HEK293 (cell line): Measurements from ENCODE around the gene NR0B2.

Source experiments
- KLF1 ChIP-seq: fragments of 450-650 bp; formaldehyde crosslinking; IDR thresholded peaks from 2 replicates; pipeline ENCODE4 v1.5.1; 2016; ENCODE audit warnings: missing biosample characterization, missing genetic modification characterization
- KLF7 ChIP-seq: fragments of 450-650 bp; formaldehyde crosslinking; IDR thresholded peaks from 2 replicates; pipeline ENCODE4 v1.5.1; 2016; ENCODE audit warnings: missing biosample characterization, missing genetic modification characterization, borderline replicate concordance
- PRDM2 ChIP-seq: fragments of 450-650 bp; formaldehyde crosslinking; IDR thresholded peaks from 2 replicates; pipeline ENCODE4 v1.5.1; 2016; ENCODE audit warnings: missing biosample characterization, missing genetic modification characterization, borderline replicate concordance
- REST ChIP-seq: fragments of 450-650 bp; formaldehyde crosslinking; IDR thresholded peaks from 2 replicates; pipeline ENCODE4 v1.5.1; 2016; ENCODE audit warnings: missing biosample characterization, missing genetic modification characterization
- YY1 ChIP-seq: fragments of 450-650 bp; formaldehyde crosslinking; IDR thresholded peaks from 2 replicates; pipeline ENCODE4 v1.5.1; 2018; ENCODE audit warnings: missing biosample characterization, missing genetic modification characterization
- YY2 ChIP-seq: fragments of 450-650 bp; formaldehyde crosslinking; IDR thresholded peaks from 2 replicates; pipeline ENCODE4 v1.5.1; 2016; ENCODE audit warnings: missing biosample characterization, missing genetic modification characterization
- ZBTB1 ChIP-seq: fragments of 450-650 bp; formaldehyde crosslinking; IDR thresholded peaks from 2 replicates; pipeline ENCODE4 v1.5.1; 2016; ENCODE audit warnings: missing biosample characterization, missing genetic modification characterization
- ZBTB6 ChIP-seq: fragments of 450-650 bp; formaldehyde crosslinking; IDR thresholded peaks from 2 replicates; pipeline ENCODE4 v1.5.1; 2017; ENCODE audit warnings: missing biosample characterization, missing genetic modification characterization
- ZBTB7A ChIP-seq: fragments of 450-650 bp; formaldehyde crosslinking; IDR thresholded peaks from 2 replicates; pipeline ENCODE4 v1.5.1; 2016; ENCODE audit warnings: low read depth, missing biosample characterization, missing genetic modification characterization
- ZFP3 ChIP-seq: fragments of 450-650 bp; formaldehyde crosslinking; IDR thresholded peaks from 2 replicates; pipeline ENCODE4 v1.5.1; 2016; ENCODE audit warnings: low read depth, missing biosample characterization, missing genetic modification characterization
- ZFP41 ChIP-seq: fragments of 450-650 bp; formaldehyde crosslinking; IDR thresholded peaks from 2 replicates; pipeline ENCODE4 v1.5.1; 2016; ENCODE audit warnings: missing biosample characterization, missing genetic modification characterization, borderline replicate concordance
- ZNF169 ChIP-seq: fragments of 450-650 bp; formaldehyde crosslinking; IDR thresholded peaks from 2 replicates; pipeline ENCODE4 v1.5.1; 2016; ENCODE audit warnings: missing biosample characterization, missing genetic modification characterization
- ZNF24 ChIP-seq: fragments of 450-650 bp; formaldehyde crosslinking; IDR thresholded peaks from 2 replicates; pipeline ENCODE4 v1.5.1; 2016; ENCODE audit warnings: missing biosample characterization, missing genetic modification characterization
- ZNF248 ChIP-seq: fragments of 450-650 bp; formaldehyde crosslinking; IDR thresholded peaks from 2 replicates; pipeline ENCODE4 v1.5.1; 2017; ENCODE audit warnings: missing biosample characterization, missing genetic modification characterization
- ZNF544 ChIP-seq: fragments of 450-650 bp; formaldehyde crosslinking; IDR thresholded peaks from 2 replicates; pipeline ENCODE4 v1.5.0; 2017; ENCODE audit warnings: missing biosample characterization, missing genetic modification characterization
- ZNF610 ChIP-seq: fragments of 450-650 bp; formaldehyde crosslinking; IDR thresholded peaks from 2 replicates; pipeline ENCODE4 v1.5.1; 2016; ENCODE audit warnings: missing biosample characterization, missing genetic modification characterization, borderline replicate concordance
- ZNF626 ChIP-seq: fragments of 450-650 bp; sonication (Bioruptor Pico); formaldehyde crosslinking; IDR thresholded peaks from 2 replicates; pipeline ENCODE4 v1.5.1; 2018; ENCODE audit warnings: missing biosample characterization, missing genetic modification characterization, inconsistent platforms
- ZNF707 ChIP-seq: fragments of 450-650 bp; formaldehyde crosslinking; IDR thresholded peaks from 2 replicates; pipeline ENCODE4 v1.5.1; 2016; ENCODE audit warnings: missing biosample characterization, missing genetic modification characterization
- ZNF791 ChIP-seq: fragments of 450-650 bp; formaldehyde crosslinking; IDR thresholded peaks from 2 replicates; pipeline ENCODE4 v1.5.1; 2016; ENCODE audit warnings: missing biosample characterization, missing genetic modification characterization
- ZSCAN16 ChIP-seq: fragments of 450-650 bp; formaldehyde crosslinking; IDR thresholded peaks from 2 replicates; pipeline ENCODE4 v1.5.1; 2016; ENCODE audit warnings: missing biosample characterization, missing genetic modification characterization
- ZSCAN30 ChIP-seq: fragments of 450-650 bp; IDR thresholded peaks from 2 replicates; pipeline ENCODE4 v1.5.1; 2018; ENCODE audit warnings: missing biosample characterization, mild to moderate bottlenecking, missing genetic modification characterization, moderate library complexity
- TF ChIP-seq, protein P1 (sequence below): fragments of 450-650 bp; formaldehyde crosslinking; IDR thresholded peaks from 2 replicates; pipeline ENCODE4 v1.5.1; 2016; ENCODE audit warnings: missing biosample characterization, missing genetic modification characterization

The NR0B2 gene

DNA sequence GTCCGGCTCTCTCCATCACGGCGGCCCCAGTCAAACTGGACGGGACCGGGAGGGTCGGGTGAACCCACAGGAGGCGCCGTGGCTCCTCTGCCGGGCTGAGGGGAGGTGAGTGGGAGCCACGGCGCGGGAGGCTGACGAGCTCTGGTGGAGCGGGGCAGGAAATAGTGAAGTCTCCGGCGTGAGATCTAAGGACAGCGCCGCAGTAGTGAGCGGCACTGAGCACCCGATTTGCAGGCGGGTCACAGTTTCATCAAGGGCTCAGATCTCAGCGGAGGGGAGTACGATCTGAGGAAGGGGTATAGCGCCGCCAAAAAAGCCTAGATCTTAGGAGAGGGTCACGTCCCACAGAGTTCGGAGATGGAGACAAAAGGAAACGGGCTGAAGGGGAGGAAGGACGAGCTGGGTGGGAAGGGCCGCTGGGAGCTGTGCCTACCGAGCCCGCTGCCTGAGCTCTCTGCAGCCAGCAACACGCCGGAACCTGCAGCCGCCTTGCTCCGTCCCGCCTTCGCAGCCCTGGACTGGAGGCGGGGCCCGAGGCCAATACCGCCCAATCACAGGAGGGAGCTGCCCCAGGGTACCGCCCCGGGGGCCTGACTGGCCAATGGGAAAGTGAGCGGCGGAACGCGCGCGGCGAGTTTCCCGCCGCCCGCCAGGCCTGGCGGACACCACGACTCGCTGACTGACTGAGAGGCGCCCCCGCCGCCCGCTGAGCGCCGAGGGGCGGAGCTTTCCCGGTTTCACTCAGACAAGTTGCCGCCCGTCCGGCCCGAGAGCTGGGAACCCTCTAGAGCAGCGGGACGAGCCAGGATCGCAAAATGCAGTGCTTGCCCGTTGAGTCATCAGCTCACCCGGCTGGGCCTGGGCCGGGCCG lies 48.9 kb downstream of the NR0B2 start (continued):
- TF ChIP-seq ZNF248 (tag by site-specific recombination) (no peak), YY2 (tag by site-specific recombination) (no peak; the same call in 1 of the 2 replicates), REST (tag by site-specific recombination) (no peak), ZBTB1 (tag by site-specific recombination) (no peak), ZFP3 (tag by site-specific recombination) (no peak), ZNF24 (peak; percentile 70), ZBTB7A (tag by site-specific recombination) (peak; percentile 45; the same call in 1 of the 2 replicates), ZFP41 (tag by site-specific recombination) (no peak), ZNF169 (tag by site-specific recombination) (no peak), ZNF791 (tag by site-specific recombination) (no peak), KLF7 (no peak), ZNF610 (peak; percentile 97), ZNF626 (tag by site-specific recombination) (no peak), KLF1 (tag by site-specific recombination) (peak; percentile 57), ZNF707 (no peak), ZNF544 (tag by site-specific recombination) (no peak), PRDM2 (tag by site-specific recombination) (no peak), ZSCAN30 (peak; percentile 97), ZBTB6 (tag by site-specific recombination) (peak; percentile 52; the same call in 1 of the 2 replicates), ZSCAN16 (tag by site-specific recombination) (peak; percentile 69; the same call in 1 of the 2 replicates), YY1 (tag by site-specific recombination) (no peak)
- TF ChIP-seq, protein P1, sequence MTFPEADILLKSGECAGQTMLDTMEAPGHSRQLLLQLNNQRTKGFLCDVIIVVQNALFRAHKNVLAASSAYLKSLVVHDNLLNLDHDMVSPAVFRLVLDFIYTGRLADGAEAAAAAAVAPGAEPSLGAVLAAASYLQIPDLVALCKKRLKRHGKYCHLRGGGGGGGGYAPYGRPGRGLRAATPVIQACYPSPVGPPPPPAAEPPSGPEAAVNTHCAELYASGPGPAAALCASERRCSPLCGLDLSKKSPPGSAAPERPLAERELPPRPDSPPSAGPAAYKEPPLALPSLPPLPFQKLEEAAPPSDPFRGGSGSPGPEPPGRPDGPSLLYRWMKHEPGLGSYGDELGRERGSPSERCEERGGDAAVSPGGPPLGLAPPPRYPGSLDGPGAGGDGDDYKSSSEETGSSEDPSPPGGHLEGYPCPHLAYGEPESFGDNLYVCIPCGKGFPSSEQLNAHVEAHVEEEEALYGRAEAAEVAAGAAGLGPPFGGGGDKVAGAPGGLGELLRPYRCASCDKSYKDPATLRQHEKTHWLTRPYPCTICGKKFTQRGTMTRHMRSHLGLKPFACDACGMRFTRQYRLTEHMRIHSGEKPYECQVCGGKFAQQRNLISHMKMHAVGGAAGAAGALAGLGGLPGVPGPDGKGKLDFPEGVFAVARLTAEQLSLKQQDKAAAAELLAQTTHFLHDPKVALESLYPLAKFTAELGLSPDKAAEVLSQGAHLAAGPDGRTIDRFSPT (tag by site-specific recombination) = peak; percentile 71; the same call in 1 of the 2 replicates
